ENCODE data around the gene KANK4.

KANK4 gene

DNA sequence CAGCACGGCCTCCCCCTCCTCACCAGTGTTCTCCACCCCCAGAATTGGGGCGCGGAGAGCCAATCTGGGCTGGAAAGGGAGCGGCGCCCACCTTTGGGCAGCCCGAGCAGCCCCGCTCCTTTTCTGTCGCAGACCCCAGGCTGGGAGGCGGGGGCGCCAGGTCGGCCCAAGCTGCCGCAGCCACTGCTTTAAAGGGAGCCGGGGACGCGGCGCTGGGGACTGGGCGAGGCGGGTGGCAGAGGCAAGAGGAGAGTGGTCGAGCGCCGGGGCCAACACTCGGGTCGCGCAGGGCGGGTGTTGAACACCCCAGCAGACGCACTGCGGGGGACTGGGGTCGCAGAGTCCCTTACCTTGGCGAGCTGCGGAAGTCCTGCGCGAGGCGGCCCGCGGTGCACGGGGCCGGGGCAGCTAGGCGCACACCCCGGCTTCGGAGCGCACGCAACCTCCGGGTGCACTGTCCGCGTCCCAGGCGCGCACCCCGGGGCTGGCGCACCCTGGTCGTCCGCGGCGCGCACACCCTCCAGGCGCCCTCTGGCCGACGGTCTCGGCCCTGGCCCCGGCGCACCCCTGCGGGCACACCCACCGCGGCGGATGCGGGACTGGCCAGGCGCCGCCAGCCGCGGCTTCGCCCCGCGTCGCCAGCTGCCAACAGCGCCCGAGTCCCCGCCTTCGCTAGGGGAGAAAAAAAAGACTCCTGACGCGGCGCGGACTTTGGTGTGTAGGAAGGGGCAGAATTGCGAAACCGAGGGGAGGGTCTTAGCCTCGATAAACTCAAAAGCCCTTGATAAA is at the start of gene KANK4:
TSS of gene KANK4 (minus strand) at position 679 of the 789 bp plus-strand sequence. CDS start 37,870 bp downstream, outside the sequence.
- DNase-seq (ENCODE audit: low read depth): no peak

DNA sequence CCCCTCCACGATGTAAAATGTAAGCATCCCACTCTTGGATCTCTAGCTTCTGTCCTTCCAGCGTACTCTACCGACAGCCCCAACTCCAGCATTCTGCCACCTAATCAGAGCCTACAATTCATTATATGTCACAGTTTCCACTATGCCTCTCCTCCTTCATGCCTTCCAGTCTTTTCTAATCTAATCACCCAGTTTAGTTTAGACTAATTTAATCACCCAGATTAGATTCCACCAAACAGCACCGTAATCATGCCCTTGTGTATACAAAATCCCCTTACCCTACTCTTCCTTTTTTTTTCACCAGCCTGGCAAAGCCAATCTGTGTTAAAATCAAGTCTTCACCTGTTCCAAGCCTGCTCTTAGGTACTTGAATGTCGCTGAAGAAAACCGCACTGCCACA is 49.8 kb upstream of the KANK4 start:
- DNase-seq (ENCODE audit: low read depth): no peak

DNA sequence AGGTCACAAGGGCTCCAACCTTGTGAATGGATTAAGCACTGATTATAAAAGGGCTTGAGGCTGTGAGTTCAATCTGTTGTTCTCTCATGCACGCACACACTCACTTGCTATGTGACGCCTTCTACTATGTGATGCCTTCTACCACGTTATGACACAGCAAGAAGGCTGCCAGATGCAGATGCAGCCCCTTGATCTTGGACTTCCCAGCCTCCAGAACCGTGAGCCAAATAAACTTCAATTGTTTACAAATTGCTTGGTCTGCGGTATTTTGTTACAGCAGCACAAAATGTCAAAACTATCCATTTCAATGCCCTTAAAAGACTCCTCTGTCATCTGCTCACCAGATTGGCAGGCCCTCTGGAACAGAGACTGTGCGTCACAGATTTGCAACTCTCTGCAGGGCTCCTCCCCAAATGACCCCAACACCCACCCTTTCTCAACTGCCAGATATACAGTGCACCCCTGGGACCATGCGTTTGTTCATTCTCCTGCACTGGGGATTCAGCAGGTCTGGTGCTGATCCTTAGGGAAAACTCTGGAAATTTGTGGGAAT is 47.8 kb upstream of the KANK4 start:
- DNase-seq (ENCODE audit: low read depth): no peak

DNA sequence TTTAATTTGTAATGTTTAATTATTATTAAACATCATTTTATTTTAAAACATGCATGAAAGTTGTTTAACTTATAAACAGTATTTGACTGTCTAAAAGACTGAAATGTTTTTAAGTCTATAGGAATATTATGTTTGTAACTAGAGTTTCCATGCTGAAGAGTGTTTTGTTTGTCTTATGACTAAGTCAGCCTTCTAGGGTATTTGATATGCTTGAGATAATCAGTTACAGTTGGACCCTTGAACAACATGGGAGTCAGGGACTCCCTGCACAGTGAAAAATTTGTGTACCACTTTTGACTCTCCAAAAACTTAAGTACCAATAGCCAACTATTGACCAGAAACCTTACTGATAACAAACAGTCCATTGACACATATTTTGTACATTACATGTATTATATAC is 45.5 kb upstream of the KANK4 start:
- no peak for DNase-seq (ENCODE audit: low read depth)

DNA sequence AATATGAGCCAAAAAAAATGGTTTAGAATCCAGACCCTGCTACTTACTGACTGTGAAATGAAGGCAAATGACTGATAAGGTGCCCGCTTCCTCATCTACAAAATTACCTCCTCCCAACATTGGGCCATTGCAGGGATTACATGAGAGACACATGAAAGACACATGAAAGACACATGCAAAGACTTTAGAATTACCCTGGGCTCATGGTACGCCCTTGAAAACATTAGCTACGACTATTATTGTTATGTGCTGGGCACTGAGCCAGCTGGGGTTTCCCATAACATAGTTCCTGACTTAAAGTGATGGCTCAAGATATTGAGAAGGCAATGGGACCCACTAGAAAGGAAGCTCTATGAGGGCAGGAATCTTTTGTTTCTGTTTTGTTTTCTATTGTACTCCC is 43.7 kb upstream of the KANK4 start:
- DNase-seq (ENCODE audit: low read depth): no peak

DNA sequence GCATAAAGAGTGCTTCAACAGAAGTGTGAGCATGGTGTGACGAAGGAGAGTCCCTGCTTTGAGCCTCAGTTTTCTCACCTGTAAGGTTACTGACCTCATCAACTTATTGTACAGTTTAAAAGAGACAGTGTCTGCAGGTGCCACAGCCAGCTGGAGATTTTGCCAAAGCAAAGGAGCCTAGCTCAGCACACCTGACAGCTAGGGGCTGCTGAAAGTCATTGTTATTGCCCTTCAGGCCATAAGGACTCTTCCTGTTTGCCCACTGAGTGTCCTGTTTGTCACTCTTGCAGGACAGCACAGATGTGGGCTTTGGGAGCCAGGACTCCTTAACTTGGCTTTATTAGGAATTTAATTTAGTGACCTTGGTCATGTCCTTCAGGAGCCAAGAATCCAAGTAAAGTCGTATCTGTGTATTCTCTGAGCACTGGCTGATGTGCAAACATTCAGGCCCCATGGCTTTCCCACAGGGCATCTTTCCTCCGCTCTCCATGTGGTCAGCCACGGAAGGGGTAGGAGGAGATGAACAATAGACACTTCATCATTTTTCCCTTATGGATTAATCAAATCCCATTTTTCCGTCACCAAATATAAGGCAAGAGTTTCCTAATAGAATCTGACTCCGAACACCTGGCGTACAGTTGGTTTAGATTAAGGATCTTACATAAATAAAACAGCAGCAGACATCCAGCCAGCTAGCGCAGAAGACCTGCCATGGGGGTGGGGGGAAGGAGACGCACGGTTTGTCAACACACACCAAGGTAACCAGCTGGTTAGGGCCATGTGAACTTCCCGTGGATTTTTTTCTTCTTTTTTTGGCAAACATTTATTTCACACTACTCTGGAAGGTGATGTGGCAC is 43.1 kb upstream of the KANK4 start:
- no peak for DNase-seq (ENCODE audit: low read depth)

DNA sequence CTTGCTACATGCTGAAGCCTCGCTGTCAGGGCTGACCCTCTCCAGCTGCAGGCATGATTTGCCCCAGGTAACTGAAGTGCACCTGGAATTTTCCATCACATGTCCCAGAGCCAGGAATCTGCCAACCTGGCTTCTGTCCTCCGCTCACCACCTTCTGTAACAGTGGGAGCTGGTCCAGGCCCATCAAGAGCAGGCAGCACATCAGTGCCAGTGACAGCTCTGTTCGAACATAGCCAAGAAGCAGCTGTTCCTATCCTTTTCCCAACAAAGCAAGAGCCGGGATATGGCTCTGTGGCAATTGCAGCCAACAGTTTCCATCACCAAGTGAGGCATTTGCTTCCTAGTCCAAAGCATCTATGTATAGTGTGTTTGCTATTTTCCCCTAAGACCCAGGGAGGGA is 42.2 kb upstream of the KANK4 start:
- no peak for DNase-seq (ENCODE audit: low read depth)

DNA sequence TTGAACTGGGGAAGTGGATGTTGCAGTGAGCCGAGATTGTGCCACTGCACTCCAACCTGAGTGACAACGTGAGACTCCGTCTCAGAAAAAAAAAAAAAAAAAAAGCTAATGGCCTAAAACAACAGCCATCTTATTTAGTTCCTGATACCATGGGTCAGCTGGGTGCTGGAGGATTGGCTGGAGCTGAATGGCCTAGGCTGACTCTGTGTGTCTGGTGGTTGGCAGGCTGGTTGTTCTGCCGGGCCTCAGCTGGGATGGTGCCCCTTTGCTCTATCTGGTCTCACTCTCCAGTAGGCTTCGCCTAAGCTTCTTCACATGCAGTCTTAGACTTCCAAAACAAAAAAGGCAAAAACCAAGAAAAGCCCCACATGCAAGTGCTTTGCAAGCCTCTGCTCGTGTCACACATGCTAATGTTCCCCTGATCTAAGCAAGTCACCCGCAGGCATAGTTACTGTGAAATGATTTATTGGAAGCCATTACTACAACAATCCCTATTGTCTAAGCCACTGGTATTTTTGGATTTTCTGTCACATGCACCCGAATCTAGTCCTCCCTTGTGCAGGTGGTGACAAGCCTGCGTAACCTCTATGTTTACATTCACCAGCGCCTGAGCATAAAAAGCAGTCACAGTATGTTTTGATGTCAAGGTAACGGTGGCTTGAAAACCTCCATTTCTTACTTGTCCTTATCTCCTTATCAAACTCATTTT is 39.6 kb upstream of the KANK4 start:
- no peak for DNase-seq (ENCODE audit: low read depth)

DNA sequence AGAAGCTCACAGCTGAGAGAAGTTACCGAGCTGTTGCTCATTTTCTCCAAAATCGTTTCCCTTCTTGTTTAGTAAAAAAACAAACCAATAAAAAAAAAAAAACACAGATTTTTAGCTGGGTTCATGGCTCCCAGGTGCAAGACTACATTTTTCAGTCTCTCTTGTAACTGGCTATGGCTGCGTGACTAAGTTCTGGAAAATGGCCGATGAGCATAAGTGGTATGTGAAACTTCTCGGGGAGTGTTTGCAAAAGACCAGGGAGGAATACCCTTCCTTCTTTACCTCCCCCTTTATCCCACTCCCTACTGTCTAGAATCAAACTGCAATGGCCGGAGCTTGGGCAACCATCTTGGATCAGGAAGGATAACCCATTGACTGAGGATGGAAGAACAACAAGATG is 38.7 kb upstream of the KANK4 start:
- DNase-seq (ENCODE audit: low read depth): no peak

DNA sequence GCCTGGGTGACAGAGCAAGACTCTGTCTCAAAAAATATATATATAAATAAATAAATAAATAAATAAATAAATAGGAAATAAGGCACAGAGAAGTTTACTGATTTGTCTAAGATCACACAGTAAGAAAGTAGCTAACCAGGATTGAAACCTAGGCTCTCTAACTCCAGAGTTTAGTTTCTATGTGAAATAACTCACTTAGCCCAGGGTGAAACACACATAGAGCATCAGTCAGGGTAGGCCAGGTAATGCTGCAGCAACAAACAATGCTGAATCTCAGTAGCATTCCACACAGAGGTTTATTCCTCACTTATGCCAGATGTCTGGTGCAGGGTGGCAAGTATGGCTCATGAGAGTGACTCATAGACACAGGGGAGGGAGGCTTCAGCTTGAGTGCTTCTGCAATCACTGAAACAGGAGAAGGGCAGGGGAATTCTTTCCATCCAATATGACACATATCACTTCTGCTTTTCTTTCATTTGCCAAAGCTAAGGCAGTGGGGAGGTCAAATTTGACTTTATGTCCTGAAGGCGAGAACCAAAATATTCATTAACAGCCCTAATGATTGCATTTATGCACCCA is 37.1 kb upstream of the KANK4 start:
- DNase-seq (ENCODE audit: low read depth): no peak

DNA sequence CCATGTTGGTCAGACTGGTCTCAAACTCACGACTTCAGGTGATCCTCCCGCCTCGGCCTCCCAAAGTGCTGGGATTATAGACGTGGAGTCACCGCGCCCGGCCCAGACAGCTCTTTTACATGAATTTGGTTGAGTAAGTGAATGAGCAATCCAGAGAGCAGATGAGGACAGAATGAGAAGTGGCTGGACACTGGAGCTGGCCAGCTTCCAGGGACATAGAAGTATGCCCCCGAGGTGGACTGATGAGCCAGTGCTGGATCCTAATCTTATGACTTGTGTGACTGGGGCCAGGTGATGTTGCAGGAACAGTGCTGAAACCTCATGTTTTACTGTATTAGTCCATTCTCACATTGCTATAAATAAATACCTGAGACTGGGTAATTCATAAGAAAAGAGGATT is 35.9 kb upstream of the KANK4 start:
- no peak for DNase-seq (ENCODE audit: low read depth)

DNA sequence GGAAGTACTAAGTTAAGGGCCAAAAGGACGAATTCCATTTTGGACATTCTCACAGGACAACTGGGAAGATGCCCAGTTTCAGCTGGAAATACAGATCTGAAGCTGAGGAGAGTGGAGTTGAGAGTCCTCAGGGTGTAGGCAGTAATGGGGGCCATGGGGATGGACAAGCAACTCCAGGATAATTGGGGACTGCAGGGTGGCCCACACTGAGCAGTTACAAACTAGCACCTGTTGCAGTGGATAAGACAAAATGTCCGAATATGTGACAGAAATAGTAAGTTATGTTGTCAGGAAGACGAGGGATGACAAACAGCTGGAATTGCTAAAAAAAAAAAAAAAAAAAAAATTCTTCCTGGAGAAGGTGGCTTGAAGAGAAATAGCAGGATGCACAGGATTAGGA is 34.6 kb upstream of the KANK4 start:
- no peak for DNase-seq (ENCODE audit: low read depth)

DNA sequence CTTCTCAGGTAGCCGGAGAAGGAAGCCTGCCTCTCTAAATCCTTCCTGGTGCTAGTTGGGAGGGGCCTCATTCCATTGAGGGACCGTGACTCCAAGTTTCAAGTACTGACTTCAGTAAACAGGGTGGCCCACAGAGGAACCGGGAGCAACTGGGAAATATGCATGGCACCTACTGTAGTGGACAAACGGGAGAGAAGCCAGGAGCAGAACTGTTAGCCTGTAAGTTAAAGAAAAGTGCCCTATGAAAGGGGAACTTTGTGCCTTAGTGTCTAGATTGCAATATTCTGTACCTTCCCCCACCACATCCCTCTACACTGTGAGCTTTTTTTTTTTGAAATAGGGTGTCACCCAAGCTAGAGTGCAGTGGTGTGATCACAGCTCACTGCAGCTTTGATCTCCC is 33.2 kb upstream of the KANK4 start:
- no peak for DNase-seq (ENCODE audit: low read depth)

DNA sequence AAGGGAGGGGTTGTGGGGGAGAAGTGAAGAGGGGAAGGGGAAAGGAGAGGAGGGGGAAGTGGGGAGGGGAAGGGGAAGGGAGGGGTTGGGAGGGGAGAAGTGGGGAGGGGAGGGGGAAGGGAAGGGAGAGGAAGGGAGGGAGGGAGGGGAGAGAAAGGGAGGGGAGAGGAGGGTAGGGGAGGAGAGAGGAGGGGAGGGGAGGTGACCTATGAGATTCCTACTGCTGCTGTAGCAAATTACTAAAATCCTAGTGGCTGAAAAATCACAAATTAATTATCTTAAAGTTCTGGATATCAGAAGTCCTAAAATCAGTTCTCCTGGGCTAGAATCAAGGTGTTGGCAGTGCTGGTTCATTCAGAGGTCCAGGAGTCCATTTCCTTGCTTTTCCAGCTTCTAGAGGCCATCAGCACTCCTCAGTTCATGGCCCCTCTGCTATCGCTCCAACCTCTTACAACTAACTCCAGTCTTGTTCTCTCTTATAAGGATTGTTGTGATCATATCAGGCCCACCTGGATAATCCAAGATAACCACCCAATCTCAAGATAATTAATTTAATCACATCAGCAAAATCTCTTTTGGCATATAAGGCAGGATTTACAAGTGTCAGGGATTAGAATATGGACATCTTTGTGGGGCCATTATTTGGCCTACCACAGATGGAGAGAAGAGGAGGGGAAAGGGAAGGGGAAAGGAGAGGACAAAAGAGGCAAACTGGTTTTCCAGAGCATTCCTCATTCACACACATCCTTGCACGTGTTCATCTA is 30.4 kb upstream of the KANK4 start:
- DNase-seq (ENCODE audit: low read depth): no peak

DNA sequence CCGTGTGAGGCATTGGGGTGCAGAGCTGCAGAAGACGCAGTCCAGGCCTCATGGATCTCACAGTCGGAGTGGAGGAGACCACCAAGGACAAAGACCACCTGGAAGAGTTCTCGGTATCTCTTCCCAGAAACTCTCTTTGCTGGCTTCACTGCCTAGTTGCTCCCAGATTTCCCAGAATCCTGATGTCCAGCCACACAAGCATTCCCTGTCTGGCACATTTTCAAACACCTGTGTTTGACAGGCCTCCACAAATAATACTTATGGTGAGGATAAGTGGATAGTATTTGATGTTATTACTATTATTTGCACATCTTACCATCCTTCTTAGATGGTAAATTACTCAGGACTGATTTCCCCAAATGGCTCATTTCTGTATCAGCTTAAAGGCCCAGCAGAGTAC is 27.7 kb upstream of the KANK4 start:
- no peak for DNase-seq (ENCODE audit: low read depth)

DNA sequence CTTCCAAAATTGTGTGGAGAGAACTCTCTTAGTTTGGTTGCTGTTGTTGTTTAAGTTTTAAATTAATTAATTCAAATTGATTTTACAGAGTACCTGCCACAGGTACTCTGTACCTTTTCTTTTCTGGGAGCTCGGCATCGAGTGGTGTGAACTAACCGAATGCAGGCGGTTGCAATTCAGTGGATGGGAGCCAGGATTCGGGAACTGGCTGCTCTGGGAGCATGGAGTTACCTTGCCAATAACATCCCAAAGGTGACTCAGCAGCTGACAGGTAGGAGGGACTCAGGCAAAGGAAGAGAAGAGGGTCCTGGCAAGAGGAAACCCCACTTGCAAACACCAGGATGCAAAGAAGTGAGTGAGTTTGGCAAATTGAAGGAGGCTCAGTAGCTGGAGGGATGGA is 24.7 kb upstream of the KANK4 start:
- no peak for DNase-seq (ENCODE audit: low read depth)

DNA sequence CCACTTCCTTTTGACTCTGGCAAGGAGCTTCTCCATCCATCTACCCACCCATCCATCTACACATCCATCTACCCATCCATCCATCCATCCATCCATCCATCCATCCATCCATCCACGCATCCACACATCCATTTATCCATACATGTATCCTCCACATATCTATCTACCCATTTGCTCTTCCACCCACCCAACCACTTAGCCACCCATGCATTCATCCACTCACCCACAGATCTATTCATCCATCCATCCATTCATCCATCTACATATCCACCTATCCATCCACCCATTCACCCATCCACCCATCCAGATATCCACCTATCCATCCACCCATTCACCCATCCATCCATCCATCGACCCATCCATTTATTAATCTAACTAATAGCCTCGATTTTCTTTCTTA is 23.0 kb upstream of the KANK4 start:
- DNase-seq (ENCODE audit: low read depth): no peak

DNA sequence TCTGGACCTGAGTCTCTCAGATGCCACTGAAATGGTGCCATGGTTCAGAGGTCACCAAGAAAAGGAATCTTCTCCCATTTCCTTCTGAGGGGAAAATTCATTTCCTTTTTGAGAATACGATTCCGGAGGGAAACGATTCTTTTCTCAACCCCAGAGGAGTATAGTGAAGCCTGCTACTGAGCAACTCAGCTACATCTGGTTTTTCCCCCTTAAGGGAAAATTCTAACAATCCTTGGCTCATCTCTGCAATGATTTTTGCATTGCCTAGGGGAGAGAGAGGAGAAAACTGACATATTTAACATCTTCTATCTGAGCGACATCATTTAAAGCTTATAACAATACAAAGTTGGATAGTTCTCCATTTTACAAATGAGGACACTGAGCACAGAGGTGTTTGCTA is 22.4 kb upstream of the KANK4 start:
- no peak for DNase-seq (ENCODE audit: low read depth)

DNA sequence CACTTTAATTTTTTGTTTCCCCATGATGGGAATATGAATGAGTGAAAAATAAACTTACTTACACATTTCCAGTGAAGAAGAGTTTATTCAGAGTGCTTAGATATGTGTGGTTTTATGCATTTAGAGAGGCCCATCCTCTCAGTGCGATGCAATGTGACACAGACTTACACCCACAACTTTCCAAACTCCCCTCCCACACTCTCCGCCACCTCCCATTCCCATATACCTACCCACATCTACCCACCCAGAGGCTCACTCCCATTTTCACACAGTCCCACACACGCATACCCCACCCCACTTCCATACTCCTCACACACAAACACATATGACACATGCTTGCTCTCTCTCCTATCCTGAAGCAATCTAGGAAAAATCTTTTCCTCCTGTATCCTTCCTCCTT is 21.9 kb upstream of the KANK4 start:
- no peak for DNase-seq (ENCODE audit: low read depth)

DNA sequence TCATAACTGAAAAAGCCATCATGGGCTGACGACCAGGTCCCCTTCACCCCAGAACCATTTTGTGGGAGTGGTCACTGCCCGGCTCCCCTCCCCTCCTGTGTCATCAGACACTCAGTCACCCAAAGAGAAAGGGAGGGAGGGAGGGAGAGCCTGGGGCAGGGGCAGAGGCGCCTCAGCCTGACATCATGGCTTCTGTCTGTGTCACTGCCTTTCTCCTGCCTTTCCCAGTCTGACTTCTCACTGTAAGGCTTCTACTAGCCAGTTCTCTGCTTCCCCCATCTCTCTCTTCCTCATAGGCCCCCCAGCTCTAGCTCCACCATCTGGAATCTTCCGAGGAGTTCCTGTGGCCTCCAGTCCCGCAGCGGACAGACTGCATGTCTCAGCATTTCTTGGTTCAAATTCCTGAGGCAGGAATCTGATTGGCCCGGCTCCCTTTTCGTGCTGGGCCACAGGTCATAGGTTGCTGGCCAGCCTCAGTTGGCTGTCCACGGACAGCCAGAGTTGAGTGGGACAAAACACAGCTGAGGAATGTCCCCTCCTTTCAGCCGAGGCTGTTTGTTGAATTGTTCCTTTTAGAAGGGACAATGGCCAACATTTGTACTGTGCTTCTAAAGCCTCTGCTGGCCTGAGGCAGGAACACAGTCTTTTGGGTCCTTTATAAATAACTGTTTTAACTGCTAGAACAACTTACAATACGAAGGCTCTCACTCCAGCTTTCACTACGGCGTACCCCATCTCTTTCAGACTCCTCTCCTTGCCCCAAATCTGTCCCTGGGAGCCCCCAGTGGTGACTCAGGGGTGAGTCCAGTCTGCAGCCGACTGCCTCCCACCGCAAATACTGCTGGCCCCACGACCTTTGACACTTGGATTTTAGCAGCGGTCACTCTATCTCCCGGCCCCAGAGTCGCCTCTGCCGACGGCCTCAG is 18.7 kb upstream of the KANK4 start:
- no peak for DNase-seq (ENCODE audit: low read depth)

Data from stimulated activated CD8-positive, alpha-beta memory T cell treated with anti-CD3 and anti-CD28 coated beads, Interleukin-4, amount 100 ng/mL, for 24 hours (primary cell).